Ascending aorta (tissue), 2 donors: Measurements from ENCODE around the gene BAHCC1. TPM values are rescaled to one million over a fixed set of nuclear protein-coding genes. Genes with fewer than 3 reads are reported as not detected.

Experiments
- DNase-seq, 2 donors: peaks; one replicate each; pipeline ENCODE4 v3.0.0-alpha.2; 2019; ENCODE audit warnings: low spot score in 2 of 2
- H3K27ac ChIP-seq, 2 donors: fragments of 200-600 bp; sonication (generic); one replicate each; pipeline ENCODE4 v1.5.1; 2016 to 2017; ENCODE audit warnings: mild to moderate bottlenecking in 1 of 2
- H3K27me3 ChIP-seq: fragments of 200-600 bp; sonication (generic); one replicate; pipeline ENCODE4 v1.5.1; 2017
- H3K36me3 ChIP-seq, 2 donors: fragments of 200-600 bp; sonication (generic); one replicate each; pipeline ENCODE4 v1.5.1; 2016
- H3K4me1 ChIP-seq, 2 donors: fragments of 200-600 bp; sonication (generic); one replicate each; pipeline ENCODE4 v1.5.1; 2016 to 2017; ENCODE audit warnings: mild to moderate bottlenecking in 1 of 2
- H3K4me3 ChIP-seq, 2 donors: fragments of 200-600 bp; sonication (generic); one replicate each; pipeline ENCODE4 v1.5.1; 2016 to 2017; ENCODE audit warnings: mild to moderate bottlenecking in 1 of 2
- H3K9me3 ChIP-seq, 2 donors: fragments of 200-600 bp; sonication (generic); one replicate each; pipeline ENCODE4 v1.5.1; 2016
- CTCF ChIP-seq, 3 experiments: fragments of 200-600 bp in 2 of 3; fragments of 450-650 bp in 1 of 3; sonication (generic) in 2 of 3; IDR thresholded peaks; one replicate each; pipeline ENCODE4 v1.5.1; 2016 to 2019; ENCODE audit warnings: antibody characterized with exemption in 3 of 3, mild to moderate bottlenecking in 1 of 3, moderate library complexity in 1 of 3
- intact Hi-C: fragments of 100-400 bp; cut with DNase I; formaldehyde crosslinking; loops from one replicate; pipeline ENCODE4 v1.15.1; 2023
- total RNA-seq: library from RNA; depleted of rRNA; stranded (reverse); fragments of >200 nt; gene quantifications from one replicate; pipeline ENCODE4 v1.1.0, GENCODE V29; 2016

BAHCC1 gene
- total RNA-seq, 1 donor from 2014 or later = 29.1 TPM

DNA sequence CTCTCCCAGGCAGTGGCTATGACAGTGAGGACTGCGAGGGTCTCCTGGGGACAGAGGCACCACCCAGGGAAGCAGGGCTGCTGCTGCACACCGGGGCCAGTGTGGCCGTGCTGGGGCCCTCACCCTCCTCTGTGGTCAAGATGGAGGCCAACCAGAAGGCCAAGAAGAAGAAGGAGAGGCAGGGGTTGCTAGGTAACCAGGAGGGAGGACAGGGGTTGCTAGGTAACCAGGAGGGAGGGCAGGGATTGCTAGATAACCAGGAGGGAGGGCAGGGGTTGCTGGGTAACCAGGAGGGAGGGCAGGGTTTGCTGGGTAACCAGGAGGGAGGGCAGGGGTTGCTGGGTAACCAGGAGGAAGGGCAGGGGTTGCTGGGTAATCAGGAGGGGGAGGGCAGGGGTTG lies 62.1 kb downstream of the BAHCC1 start:
- no peak for TF ChIP-seq CTCF (IDR thresholded peaks at IDR 0.05)
- no peak overlapping the region for H3K4me3 ChIP-seq
- peaks cover 52 to 70% of the 10 kb centered on the region in 2 donors for H3K36me3 ChIP-seq
- no peaks in the 10 kb centered on the region for H3K27me3 ChIP-seq
- no peaks in the 10 kb centered on the region for H3K9me3 ChIP-seq
- no peak for DNase-seq
- intact Hi-C loops = no loop called here
- H3K4me1 ChIP-seq = no peaks in the 10 kb centered on the region
- no peak overlapping the region for H3K27ac ChIP-seq

- H3K4me1 ChIP-seq = no peaks in the 10 kb centered on the region
- no peaks in the 10 kb centered on the region for H3K27me3 ChIP-seq
- peaks cover 52 to 70% of the 10 kb centered on the region in 2 donors for H3K36me3 ChIP-seq
- TF ChIP-seq CTCF (IDR thresholded peaks at IDR 0.05) = no peak
- H3K27ac ChIP-seq = no peak overlapping the region
- intact Hi-C loops = no loop called here
- H3K4me3 ChIP-seq = no peak overlapping the region
- H3K9me3 ChIP-seq = no peaks in the 10 kb centered on the region
- no peak for DNase-seq
These were observed 62.8 kb downstream of the BAHCC1 start for GRCh38 chr17:81457917-81458555.

DNA sequence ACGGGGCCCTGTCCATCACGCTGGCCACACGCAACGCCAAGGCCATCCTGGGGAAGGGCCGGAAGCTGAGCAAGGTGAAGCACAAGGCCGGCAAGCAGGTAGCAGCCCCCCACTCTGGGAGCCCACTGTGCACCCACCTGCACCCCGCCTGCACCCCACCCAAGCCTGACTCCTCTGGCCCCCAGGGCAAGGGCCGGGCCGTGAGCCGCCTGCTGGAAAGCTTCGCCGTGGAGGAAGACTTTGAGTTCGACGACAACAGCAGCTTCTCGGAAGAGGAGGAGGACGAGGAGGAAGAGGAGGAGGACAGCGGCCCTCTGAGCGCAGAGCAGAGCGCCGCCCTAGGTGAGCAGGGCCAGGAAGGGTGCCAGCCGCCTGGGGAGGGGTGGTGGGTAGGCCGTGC lies 63.4 kb downstream of the BAHCC1 start:
- TF ChIP-seq CTCF (IDR thresholded peaks at IDR 0.05) = no peak
- H3K9me3 ChIP-seq = no peaks in the 10 kb centered on the region
- peaks cover 57 to 71% of the 10 kb centered on the region in 2 donors for H3K36me3 ChIP-seq
- no peak overlapping the region for H3K4me3 ChIP-seq
- no peaks in the 10 kb centered on the region for H3K4me1 ChIP-seq
- no peak for DNase-seq
- H3K27ac ChIP-seq = no peak overlapping the region
- intact Hi-C loops = no loop called here
- H3K27me3 ChIP-seq = no peaks in the 10 kb centered on the region

DNA sequence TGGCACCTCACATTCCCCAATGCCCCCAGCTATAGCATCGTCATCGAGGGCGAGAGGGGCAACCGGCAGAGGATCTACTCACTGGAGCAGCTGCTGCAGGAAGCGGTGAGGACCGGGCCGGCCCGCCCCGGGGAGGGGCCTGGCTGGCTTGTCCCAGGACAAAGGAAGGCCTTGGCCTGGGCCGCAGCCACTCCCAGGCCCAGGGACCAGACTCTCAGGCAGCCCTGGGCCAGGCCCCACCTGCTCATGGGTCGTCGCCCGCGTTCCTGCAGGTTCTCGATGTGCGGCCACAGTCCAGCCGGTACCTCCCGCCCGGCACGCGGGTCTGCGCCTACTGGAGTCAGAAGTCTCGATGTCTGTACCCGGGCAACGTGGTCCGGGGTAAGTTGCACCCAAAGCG lies 64.0 kb downstream of the BAHCC1 start:
- Histone ChIP-seq H3K4me3 (no peak overlapping the region), H3K4me1 (no peaks in the 10 kb centered on the region), H3K36me3 (peaks cover 58 to 77% of the 10 kb centered on the region in 2 donors), H3K27me3 (no peaks in the 10 kb centered on the region), H3K9me3 (no peaks in the 10 kb centered on the region), H3K27ac (no peak overlapping the region)
- TF ChIP-seq CTCF (IDR thresholded peaks at IDR 0.05) = no peak
- intact Hi-C loops = no loop called here
- DNase-seq = no peak

- no peaks in the 10 kb centered on the region for H3K9me3 ChIP-seq
- no peak overlapping the region for H3K27ac ChIP-seq
- no peak for DNase-seq
- H3K4me3 ChIP-seq = no peak overlapping the region
- no peaks in the 10 kb centered on the region for H3K4me1 ChIP-seq
- intact Hi-C loops = no loop called here
- H3K36me3 ChIP-seq = peaks cover 55 to 78% of the 10 kb centered on the region in 2 donors
- no peaks in the 10 kb centered on the region for H3K27me3 ChIP-seq
- no peak for TF ChIP-seq CTCF (IDR thresholded peaks at IDR 0.05)
These were observed 64.6 kb downstream of the BAHCC1 start for GRCh38 chr17:81459864-81460263.
